Activated naive CD4-positive, alpha-beta T cell treated with Interleukin-2 at 50 U/mL for 16 hours (primary cell): Measurements from ENCODE around the gene EVI2B.
"Not testable (repeated sequence)": the region's sequence is repeated elsewhere in the genome, so short reads cannot be mapped to it uniquely, and the experiment has no call there.

Source experiments
- DNase-seq: peaks from one replicate; pipeline ENCODE4 v3.0.0-alpha.2; 2020

EVI2B gene

DNA sequence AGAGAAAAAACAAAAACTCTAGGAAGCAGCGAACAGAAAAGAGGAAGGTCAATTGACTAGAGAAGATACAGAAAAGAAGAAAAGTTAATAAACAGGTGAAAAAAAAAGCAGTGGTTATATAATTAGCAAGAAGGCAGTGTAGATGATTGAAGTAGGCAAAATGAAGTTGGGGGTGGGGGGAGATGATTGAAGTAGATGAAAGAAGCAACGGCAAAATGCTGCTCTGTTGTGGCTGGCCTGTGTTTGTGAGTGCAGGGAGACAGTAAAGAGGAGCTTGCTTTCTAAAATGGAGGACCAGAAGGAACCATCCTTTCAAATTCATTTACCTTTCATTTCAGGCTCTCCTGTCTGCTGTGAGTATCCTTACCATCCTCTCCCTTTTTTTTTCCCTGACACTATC lies 3.6 kb downstream of the EVI2B start:
- peak; percentile 34 for DNase-seq

DNA sequence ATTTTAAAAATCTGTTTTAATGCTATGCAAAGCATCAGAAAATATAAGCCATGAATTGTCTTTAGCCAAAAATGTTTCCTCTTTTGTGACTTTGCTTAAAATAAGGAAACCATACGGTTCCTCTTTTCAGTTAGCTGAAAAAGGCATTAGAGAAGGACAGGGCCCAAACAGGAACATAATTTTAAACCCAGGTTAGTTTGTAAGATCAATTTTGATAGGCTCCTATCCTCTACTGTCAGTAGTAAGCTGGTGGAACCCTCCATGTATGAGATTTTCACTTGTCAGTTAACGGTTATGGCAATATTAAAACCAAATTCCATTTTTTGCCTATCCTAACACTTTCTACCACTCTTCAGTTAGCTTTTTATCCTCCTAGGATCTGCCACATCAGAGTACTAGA lies 4.3 kb downstream of the EVI2B start:
- DNase-seq: no peak

DNA sequence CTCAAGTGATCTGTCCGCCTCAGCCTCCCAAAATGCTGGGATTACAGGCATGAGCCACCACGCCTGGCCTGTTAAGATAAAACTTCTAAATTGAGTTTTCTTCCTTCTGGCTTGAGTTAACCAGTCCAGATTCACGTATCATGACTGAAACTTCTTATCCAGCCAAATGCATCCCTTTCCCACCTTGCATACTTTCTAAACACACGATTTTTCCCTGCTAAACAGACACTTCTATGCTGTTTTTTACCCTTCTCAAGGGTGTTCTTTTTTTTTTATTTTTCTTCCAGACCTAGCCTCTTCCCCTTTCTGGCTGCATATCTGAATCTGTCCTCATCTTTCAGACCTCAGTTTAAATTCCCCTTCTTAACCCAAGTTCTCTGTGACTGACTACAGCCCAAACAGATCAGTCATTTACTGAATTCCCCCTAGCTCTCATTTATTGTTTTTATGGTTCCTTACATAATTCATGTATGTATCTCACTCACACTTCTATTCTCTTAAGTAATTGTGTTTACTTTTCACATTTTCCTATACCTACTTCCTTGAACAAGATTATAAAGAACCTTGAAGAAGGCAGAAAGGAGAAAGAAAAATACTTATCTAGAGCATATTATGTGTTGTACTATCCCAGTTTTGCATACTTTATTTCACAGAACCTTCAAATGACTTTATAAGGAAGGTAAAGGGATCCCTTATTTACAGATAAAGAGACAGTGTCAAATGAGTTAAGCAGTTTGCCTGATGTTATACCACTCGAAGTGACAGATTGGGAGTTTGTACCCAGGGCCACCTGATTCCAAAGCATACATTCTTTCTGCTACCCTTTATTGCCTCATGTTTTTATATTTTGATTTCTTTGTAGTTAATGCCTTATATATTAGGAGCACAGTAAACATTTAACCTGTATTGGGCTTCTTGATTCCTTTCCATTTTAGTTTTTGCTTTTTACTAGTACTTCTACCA lies 5.2 kb downstream of the EVI2B start:
- no peak for DNase-seq

DNA sequence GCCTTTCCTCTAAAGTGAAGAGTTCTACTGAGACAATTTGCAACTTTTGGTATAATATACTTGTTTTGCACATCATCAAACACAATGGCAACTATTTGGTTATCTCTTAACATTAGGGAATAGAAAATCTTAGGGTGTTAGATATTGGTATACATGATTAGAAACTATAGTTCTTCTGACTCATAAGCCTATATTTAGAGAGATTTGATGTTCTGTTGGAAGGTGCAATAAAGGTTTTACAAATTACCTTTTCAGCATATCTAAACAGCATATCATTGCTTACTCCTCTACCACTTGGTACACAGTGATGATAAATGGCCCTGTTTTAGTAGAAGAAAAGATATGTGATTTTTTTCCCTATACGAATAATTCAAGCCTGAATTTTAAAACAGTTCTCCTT lies 6.2 kb downstream of the EVI2B start:
- DNase-seq: no peak

DNA sequence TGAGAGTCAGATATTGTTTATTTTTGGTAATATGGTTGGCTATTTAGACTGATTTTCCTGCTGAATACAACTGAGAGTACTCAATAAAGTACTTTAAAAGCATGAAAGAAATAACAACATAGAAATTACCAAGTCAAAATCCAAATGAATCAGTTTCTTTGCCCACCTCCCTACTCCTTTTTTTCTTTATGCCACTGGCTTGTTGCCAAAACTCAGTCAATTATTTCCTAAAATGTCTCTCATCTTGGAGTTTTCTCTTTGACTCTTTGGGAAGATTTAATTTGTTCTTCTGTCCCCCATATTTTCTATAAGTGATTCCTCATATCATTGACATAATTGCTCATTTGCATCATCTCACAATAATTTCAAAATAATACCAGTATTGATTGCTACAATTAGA lies 14.2 kb downstream of the EVI2B start:
- no peak for DNase-seq

DNA sequence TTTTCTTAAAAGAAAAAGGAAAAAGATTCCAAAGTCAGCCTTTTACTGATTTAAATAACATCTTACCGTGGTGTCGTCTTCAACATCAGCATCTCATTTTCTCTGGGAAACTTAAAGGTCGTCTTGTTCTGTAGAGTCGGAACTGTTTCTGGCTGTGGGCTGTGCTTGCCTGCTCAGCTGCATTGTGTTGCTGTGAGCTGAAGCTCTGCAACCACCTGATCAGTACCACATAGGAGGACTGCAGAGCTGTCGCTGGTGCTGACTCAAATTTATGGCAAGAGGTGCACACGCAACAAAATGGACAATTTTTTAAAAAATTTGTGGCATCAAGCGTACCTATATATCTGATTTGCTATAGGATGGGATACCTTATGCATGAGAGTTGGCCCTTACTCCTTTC lies 16.8 kb downstream of the EVI2B start, which contains the start of gene OMG:
Gene OMG (minus strand): TSS at position 150 of the 400 bp plus-strand sequence. CDS start 908 bp downstream, outside the sequence.
- no peak for DNase-seq

DNA sequence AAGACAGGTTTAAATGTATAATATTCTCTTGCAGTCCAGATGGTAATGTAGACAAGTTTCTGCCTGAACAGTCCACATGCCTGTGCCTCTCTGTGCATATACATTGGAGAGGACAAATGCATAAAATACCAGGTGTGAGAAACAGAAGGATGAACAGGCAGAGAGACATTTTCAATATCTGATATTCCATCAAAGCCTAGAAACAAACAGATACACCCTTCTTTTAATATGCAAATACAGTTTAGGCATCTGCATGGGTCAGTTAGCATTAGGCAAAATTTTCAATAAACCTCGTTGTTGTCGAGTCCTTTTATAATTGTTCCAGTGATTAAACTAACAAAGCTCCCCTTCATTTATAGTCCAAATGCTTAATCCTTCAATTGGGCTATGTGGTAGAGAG lies 17.7 kb downstream of the EVI2B start:
- DNase-seq: no peak

DNA sequence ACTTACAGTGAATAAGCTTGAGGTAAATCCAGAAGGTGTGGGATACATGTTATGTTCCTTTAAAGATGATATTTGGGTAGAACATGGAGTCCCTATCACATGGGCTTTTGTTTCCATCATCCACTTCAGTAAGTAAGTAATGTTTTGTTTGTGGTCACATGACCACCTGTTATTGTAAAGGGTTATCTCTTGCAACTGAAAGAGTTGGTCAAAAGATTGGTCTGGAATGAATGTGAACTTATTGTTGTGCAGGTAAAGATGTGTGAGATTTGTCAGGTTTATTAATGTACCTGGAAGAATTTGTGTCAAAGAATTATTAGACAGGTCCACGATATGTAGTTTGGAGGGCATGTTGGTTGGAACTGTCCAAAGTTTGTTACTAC lies 18.4 kb downstream of the EVI2B start:
- no peak for DNase-seq

DNA sequence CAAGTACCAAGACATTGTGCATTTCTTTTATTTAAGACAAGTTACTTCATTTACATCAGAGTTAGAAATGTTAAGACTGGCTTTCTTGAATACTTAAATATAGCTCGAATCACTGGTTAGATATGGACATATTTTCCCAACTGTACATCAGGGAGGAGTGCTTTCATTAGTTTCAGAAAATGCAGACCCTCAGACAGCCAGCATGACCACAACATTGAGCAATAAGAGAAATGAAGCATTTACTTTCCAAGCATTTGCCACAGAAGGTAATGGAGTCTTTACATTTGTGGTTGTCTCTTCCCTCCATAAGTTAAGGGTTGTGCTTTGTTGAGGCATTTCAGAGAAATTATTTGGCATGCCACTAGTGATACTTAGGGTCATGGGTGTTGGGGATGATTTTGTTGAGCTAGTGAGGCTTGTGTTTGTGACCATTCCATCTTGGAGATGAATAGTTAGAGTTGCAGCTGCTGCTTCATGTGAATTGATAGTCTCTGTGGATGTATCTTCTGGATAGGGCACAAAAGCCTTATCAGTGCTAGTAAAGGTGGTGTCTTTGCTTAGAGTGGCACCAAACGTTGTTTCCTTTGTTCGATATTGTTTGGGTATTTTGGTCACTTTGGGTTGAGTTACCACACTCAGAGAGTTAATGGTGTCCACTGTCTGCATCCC lies 18.9 kb downstream of the EVI2B start:
- DNase-seq: no peak

DNA sequence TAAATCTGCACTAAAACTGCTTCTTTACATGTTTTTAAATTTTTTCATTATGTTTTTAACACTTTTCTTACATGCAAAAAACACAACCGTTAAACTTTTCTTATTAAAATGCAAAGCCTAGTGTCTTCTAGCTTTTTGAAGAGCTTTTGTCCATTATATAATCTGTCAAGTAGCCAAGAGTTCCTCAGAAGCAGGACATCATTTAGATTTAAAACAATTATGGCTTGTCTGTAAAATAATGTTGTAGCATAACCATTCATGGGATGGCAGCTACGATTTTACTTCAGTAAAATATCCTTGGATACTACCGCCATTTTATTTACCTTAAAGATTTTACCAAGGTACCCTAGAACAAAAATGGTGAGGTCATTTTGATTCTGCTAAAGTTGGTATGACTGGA lies 19.6 kb downstream of the EVI2B start:
- DNase-seq: no peak

DNA sequence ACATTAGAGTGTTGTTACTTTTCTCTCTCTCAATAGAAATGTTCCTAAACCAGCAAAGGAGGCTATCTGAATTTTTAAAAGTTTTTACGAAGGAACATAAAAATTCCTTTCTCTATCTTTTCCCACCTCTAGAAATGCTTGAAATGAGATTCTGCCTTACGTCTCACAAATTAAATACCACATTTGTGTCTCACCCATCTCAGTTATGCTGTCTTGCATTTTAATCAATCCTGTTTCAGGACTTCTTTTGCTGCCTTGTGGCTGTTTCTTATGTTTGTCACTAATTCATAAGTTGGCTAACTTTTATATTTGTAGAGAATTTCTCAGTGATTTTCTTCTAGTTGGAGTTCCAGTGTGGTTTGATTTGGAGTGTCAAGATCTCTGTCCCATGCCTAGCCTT lies 20.3 kb downstream of the EVI2B start:
- no peak for DNase-seq

DNA sequence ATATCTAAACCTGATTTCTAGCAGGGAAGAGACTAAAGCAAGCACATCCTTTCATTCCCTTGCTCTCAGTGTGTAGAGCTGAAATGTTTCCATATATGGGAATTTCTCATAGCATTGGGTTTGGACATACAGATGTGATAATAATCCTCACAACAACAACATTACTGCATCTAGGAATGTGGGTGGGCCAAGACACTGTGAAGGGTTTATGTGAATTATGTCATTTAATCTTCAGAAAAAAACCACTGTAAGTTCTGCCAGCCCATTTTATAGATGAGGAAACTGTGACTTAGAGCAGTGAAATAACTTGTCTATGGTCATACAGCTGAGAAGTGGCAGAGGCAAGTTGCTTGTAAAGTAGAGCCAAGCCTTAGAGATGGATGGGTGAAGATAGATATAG lies 22.0 kb downstream of the EVI2B start:
- DNase-seq: no peak

DNA sequence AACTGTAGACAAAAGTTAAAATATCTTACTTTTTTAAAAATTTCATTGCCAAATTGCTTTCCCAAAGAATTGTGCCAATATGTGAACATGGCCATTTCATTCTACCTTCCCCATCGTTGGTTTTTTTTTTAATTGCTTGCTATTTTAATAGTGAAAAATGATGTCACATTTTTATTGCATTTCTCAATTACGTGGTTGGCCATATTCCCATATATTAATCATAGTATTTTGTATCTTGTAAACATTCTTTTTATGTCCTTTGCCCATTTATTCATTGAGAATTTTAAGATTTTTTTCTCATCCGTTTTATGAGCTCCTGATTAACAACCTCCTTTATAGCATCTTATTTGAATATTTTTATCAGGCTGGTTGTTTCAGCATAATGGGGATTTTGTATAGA lies 24.1 kb downstream of the EVI2B start:
- no peak for DNase-seq

DNA sequence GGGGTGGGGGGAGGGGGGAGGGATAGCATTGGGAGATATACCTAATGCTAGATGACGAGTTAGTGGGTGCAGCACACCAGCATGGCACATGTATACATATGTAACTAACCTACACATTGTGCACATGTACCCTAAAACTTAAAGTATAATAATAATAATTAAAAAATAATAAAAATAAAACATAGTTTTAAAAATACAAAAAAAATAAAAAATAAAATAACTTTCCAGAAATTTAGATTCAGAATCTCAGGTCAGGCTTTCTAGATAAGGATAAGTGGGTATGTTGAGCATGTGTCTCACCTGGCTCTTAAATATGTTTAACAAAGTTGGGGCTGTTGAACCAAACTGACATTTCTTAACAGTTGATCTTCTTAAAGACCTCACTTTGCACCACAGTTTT lies 25.9 kb downstream of the EVI2B start:
- DNase-seq: not testable (repeated sequence)

DNA sequence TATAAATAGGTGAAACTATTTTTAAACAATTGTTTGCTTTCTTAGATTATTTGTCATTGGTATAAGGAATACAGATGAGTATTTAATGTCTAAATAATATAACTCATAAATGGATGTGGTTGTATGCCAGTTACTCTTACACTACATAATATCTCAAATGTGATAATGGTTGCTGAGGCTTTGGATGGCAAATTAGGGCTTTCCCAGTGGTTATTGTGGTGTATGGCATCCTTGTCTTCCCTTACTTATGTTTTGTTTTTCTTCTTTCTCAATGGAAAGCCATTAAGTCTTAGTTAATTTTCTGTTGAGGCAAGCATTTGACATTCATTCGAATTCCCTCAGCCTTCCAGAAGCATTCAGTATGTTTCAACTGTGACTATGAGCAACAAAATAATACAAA lies 27.3 kb downstream of the EVI2B start:
- no peak for DNase-seq

DNA sequence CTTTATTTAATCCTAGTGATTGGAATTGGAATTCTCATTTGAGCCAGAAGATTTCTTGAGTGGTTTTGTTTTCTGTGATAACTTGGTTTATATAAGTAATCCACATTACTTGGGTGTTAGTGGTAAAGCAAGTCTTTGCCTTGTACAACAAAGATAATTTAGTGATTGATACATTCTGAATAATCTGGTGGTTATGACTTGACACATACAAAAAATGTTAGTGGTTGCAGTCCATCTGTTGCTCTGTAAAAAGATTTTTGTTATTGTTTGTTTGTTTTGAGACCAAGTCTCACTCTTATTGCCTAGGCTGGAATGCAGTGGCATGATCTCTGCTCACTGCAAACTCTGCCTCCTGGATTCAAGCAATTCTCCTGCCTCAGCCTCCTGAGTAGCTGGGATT lies 30.0 kb downstream of the EVI2B start:
- DNase-seq: no peak

DNA sequence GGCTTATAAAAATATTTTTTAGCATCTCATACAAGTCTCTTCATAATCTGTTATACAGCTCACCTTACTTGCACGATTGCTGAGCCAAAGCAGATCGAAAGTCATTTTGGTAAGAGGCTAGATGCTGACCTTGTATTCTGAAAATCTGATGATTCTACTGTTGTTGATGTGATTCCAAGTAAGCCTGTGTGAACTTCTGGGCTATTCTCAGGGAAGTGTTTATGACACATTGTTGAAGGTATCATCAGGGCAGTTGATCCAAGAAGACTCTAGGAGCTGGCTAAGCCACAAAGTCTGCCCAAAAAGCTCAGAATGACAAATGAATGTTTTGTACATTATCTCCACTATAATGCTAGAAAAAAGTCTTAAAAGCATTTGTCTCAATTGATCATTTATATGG lies 32.8 kb downstream of the EVI2B start:
- DNase-seq: no peak

DNA sequence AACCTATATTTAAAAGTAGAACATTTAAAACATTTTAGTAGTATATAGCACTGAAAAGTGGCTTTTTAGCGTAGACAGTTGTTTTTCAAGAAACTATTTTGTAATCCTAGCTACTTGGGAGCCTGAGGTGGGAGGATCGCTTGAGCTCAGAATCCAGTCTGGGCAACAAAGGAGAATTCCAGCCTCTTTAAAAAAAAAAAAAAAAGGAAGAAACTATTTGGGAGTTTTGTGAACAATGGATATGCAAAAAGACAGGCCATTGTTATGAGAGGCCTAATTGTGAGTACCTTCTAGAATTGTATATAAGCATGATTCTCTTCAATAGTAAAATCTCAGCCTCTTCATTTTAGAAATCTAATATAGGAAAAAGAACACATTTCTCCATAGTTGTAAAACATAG lies 34.5 kb downstream of the EVI2B start:
- no peak for DNase-seq

DNA sequence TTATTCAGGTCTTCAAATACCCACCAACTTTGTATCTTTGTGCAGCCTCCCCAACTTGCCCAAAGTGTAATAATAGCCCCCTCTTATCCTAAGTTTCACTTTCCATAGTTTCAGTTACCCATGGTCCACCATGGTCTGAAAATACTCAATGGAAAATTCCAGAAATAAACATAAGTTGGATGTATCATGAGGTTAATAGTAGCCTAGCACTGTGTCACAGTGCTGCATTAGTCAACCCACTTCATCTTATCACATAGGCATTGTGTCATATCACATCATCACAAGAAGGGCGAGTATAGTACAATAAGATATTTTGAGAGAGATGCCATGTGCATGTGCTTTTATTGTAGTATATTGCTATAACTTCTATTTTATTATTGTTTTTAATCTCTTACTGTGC lies 38.7 kb downstream of the EVI2B start:
- no peak for DNase-seq

DNA sequence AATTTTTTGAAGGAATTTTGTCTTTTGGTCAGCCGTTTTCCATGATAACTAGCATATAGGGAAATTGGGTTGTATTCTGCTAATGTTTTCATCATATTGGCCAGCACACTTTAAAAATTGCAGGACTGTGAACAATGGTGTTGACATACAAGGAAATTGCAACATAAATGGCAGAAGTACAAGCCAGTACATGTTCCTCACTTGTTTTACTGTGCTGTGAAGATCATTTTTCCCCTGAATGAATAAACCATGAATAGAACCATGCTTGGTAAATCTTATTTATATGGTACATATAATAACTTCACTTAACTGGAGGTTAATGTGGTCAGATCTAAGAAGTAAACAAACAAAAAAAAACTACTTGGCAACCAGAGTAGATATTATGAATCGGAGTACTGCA lies 39.6 kb downstream of the EVI2B start:
- DNase-seq: no peak

DNA sequence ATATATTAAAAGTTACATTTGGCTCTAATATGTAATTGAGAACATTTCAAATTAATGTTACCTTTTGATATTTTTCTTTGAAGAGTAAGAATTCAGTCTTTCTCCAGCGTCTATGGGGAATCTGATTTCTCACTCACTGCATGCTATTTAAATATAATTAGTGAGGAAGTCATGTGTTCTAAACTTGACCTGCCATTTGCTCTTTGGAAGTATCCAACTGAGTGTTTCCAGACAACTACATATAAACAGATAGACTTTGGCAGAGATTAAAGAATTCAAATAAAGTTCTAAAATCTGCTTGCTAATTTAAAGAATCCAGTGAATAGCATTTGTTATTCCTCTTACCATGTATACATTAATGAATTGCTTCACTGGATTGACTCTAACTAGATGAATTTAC lies 40.3 kb downstream of the EVI2B start:
- no peak for DNase-seq

DNA sequence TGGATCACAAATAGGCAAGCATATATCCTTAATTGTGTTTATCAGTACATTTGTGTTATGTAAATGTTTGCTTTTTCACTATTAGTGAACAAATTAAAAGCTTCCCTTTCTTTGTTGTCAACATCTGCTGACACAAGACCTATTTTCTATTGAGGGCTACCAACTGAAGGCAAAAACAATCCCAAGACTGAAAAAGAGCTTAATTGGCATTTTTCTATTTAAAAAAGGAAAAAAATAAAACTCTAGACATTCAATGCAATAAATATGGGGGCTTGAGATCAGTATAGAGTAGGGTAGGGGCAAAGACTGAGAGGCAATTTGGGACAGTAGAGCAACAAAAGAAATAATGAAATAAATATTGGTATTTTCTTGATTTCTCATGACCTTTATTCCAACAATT lies 41.1 kb downstream of the EVI2B start:
- DNase-seq: no peak

DNA sequence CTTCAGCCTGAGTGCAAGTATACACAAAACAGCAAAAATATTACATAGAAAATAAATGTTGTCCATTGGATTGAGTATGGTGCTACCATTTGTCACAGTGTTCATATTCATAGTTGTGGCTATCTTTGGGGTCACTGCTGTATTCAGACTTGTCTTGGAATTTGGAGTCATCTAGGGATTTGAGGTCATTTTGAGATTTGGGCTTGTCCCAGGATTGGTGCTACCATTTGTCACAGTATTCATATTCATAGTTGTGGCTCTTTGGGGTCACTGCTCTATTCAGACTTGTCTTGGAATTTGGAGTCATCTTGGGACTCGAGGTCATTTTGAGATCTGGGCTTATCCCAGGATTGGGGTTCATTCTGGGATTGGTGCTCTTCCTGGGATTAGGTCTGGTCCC lies 41.6 kb downstream of the EVI2B start:
- no peak for DNase-seq

DNA sequence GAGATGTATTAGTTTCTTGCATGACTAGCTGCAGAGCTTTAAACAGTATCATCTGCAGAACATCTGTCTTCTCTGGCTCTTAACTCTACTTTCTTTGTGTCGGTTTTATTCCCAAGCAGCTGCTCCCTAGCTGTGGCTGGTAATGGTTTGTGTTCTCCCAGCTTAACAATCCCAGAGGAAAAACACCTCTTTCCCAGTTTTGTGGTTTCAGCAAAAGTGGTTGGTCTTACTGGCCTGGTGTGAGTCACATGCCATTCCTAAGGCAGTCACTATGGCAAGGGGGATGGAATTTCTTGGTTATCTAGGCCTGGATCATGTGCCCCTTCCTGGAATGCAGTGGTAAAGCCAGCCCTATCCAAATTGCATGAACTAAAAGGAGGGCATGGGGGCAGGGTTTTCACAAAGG lies 44.3 kb downstream of the EVI2B start:
- DNase-seq: no peak
